ENCODE data around the gene PCDHA5. TPM values are rescaled to one million over a fixed set of nuclear protein-coding genes. Genes with fewer than 3 reads are reported as not detected.
A peak's percentile ranks its signal among the peaks of the same experiment; 100 is the strongest.
"Not testable (repeated sequence)": the region's sequence is repeated elsewhere in the genome, so short reads cannot be mapped to it uniquely, and the experiment has no call there.

PCDHA5 gene
- total RNA-seq, 3 donors from 2014 or later: 0.16 to 1.2 (median 0.66) TPM

DNA sequence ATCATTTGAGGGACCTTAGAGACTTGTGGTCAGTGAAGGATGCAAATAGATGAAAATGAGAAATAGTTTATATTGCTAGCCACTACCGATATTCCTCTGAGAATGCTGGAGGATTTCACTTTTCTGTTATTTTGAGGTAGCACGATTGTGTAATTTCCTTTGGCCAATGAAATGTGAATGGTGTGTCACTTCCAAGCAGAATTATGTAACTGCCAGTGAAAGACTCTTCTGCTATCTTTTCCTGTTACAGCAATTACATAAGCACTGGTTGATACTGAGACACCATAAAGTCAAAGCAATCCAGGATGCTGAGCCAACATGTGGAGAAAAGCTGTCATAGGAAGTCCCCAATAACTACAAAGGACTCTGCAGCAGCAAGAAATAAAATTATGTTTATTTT is 30.3 kb upstream of the PCDHA5 start:
- intact Hi-C loops (cut with DNase I; ENCODE audit: low total_unique reads): no loop called here
- H3K9me3 ChIP-seq: peaks cover 42 to 96% of the 10 kb centered on the region in 2 donors
- no peaks in the 10 kb centered on the region for H3K36me3 ChIP-seq
- no peak for TF ChIP-seq POLR2AphosphoS5 (IDR thresholded peaks at IDR 0.05)
- TF ChIP-seq, protein P1, sequence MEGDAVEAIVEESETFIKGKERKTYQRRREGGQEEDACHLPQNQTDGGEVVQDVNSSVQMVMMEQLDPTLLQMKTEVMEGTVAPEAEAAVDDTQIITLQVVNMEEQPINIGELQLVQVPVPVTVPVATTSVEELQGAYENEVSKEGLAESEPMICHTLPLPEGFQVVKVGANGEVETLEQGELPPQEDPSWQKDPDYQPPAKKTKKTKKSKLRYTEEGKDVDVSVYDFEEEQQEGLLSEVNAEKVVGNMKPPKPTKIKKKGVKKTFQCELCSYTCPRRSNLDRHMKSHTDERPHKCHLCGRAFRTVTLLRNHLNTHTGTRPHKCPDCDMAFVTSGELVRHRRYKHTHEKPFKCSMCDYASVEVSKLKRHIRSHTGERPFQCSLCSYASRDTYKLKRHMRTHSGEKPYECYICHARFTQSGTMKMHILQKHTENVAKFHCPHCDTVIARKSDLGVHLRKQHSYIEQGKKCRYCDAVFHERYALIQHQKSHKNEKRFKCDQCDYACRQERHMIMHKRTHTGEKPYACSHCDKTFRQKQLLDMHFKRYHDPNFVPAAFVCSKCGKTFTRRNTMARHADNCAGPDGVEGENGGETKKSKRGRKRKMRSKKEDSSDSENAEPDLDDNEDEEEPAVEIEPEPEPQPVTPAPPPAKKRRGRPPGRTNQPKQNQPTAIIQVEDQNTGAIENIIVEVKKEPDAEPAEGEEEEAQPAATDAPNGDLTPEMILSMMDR (IDR thresholded peaks at IDR 0.05): no peak
- TF ChIP-seq POLR2A (IDR thresholded peaks at IDR 0.05): no peak
- H3K4me3 ChIP-seq: no peak overlapping the region
- H3K27me3 ChIP-seq: no peaks in the 10 kb centered on the region
- no peaks in the 10 kb centered on the region for H3K4me1 ChIP-seq
- H3K27ac ChIP-seq: no peak overlapping the region
- DNase-seq (ENCODE audit: low spot score in 2 of 2): no peak

DNA sequence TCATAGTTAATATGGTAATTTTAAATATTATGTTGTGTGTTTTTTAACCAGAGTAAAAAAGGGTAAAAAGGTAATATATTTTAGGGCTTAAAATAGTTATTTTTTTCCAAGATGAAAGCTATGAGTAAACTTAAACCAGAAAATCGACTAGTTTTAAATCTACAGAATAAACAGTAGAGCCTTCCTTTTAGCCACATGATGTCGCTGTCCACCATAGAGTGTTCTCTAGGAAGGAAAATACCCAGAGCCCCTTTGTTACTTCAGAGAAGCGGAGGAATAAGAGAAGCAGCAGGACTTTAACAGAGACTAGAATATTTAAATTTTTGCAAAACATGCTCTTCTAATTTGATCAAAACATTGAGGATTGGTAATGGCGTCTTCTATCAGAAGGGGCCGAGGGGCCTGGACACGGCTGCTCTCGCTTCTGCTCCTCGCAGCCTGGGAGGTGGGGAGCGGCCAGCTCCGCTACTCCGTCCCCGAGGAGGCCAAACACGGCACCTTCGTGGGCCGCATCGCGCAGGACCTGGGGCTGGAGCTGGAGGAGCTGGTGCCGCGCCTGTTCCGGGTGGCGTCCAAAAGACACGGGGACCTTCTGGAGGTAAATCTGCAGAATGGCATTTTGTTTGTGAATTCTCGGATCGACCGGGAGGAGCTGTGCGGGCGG is 26.7 kb upstream of the PCDHA5 start, which contains the start of gene PCDHA2:
PCDHA2 (plus strand) TSS at position 258 of the 664 bp plus-strand sequence.
- H3K4me3 ChIP-seq: peak within 1 kb of the TSS in 2 of 3 donors; percentile 40 to 50
- no peak for DNase-seq (ENCODE audit: low spot score in 2 of 2)
- no peaks in the 10 kb centered on the region for H3K36me3 ChIP-seq
- no peaks in the 10 kb centered on the region for H3K4me1 ChIP-seq
- no peaks in the 10 kb centered on the region for H3K27me3 ChIP-seq
- no peak within 1 kb of the TSS for H3K27ac ChIP-seq
- TF ChIP-seq, protein P1 (IDR thresholded peaks at IDR 0.05): no peak
- TF ChIP-seq POLR2AphosphoS5 (IDR thresholded peaks at IDR 0.05): no peak
- TF ChIP-seq POLR2A (IDR thresholded peaks at IDR 0.05): no peak
- intact Hi-C loops (cut with DNase I; ENCODE audit: low total_unique reads): no loop called here
- H3K9me3 ChIP-seq: peaks cover 35 to 81% of the 10 kb centered on the region in 2 donors

DNA sequence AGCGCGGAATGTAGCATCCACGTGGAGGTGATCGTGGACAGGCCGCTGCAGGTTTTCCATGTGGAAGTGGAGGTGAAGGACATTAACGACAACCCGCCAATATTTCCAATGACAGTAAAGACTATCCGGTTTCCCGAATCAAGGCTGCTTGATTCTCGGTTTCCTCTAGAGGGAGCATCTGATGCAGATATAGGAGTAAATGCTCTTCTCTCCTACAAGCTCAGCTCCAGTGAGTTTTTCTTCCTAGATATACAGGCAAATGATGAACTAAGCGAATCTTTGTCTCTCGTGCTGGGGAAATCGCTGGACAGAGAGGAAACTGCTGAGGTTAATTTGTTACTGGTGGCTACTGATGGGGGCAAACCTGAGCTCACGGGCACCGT is 26.2 kb upstream of the PCDHA5 start:
- H3K4me3 ChIP-seq: peak overlapping the region in 2 of 3 donors; percentile 40 to 50
- TF ChIP-seq POLR2A (IDR thresholded peaks at IDR 0.05): no peak
- TF ChIP-seq, protein P1 (IDR thresholded peaks at IDR 0.05): no peak
- no peak for TF ChIP-seq POLR2AphosphoS5 (IDR thresholded peaks at IDR 0.05)
- no peaks in the 10 kb centered on the region for H3K27me3 ChIP-seq
- no peak overlapping the region for H3K27ac ChIP-seq
- intact Hi-C loops (cut with DNase I; ENCODE audit: low total_unique reads): no loop called here
- H3K4me1 ChIP-seq: no peaks in the 10 kb centered on the region
- H3K9me3 ChIP-seq: peaks cover 35 to 77% of the 10 kb centered on the region in 2 donors
- no peaks in the 10 kb centered on the region for H3K36me3 ChIP-seq
- no peak for DNase-seq (ENCODE audit: low spot score in 2 of 2)

DNA sequence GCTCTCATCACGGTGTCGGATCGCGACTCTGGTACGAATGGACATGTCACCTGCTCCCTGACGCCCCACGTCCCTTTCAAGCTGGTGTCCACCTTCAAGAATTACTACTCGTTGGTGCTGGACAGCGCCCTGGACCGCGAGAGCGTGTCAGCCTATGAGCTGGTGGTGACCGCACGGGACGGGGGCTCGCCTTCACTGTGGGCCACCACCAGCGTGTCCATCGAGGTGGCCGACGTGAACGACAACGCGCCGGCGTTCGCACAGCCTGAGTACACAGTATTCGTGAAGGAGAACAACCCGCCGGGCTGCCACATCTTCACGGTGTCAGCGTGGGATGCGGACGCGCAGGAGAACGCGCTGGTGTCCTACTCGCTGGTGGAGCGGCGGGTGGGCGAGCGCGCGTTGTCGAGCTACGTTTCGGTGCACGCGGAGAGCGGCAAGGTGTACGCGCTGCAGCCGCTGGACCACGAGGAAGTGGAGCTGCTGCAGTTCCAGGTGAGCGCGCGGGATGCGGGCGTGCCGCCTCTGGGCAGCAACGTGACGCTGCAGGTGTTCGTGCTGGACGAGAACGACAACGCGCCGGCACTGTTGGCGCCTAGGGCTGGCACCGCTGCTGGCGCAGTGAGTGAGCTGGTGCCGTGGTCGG is 25.2 kb upstream of the PCDHA5 start:
- H3K36me3 ChIP-seq; DNase-seq (ENCODE audit: low spot score in 2 of 2); H3K27me3 ChIP-seq; H3K4me3 ChIP-seq; H3K27ac ChIP-seq; H3K4me1 ChIP-seq; intact Hi-C loops (cut with DNase I; ENCODE audit: low total_unique reads): not testable (repeated sequence)
- H3K9me3 ChIP-seq: peaks cover 40 to 74% of the 10 kb centered on the region in 2 donors

DNA sequence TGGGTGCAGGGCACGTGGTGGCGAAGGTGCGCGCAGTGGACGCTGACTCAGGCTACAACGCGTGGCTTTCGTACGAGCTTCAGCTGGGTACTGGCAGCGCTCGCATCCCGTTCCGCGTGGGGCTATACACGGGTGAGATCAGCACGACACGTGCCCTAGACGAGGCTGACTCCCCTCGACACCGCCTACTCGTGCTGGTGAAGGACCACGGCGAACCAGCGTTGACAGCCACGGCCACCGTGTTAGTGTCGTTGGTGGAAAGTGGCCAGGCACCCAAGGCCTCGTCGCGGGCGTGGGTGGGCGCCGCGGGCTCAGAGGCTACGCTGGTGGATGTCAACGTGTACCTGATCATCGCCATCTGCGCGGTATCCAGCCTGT is 24.7 kb upstream of the PCDHA5 start:
- intact Hi-C loops (cut with DNase I; ENCODE audit: low total_unique reads): no loop called here
- no peak for DNase-seq (ENCODE audit: low spot score in 2 of 2)
- Histone ChIP-seq H3K4me3 (no peak overlapping the region), H3K4me1 (no peaks in the 10 kb centered on the region), H3K27me3 (no peaks in the 10 kb centered on the region), H3K27ac (no peak overlapping the region), H3K9me3 (peaks cover 45 to 74% of the 10 kb centered on the region in 2 donors), H3K36me3 (no peaks in the 10 kb centered on the region)
- TF ChIP-seq POLR2A (IDR thresholded peaks at IDR 0.05) (no peak), POLR2AphosphoS5 (IDR thresholded peaks at IDR 0.05) (no peak)
- TF ChIP-seq, protein P1 (IDR thresholded peaks at IDR 0.05): no peak

Measured in breast epithelium (tissue), 4 donors.